IPS DF 6.9 (cell line): ENCODE measurements around the gene TCL1B.
"Not testable (repeated sequence)": the region's sequence is repeated elsewhere in the genome, so short reads cannot be mapped to it uniquely, and the experiment has no call there.

ENCODE experiments used
- DNase-seq: peaks from one replicate; pipeline ENCODE4 v3.0.0-alpha.2; 2013; ENCODE audit warnings: low read depth, low spot score
- H3K27ac ChIP-seq: one replicate; pipeline ENCODE4 v1.5.1; 2013; ENCODE audit warnings: low read length, control low read depth
- H3K27me3 ChIP-seq: 2 replicates; pipeline ENCODE4 v1.6.1; 2013; ENCODE audit warnings: mild to moderate bottlenecking, low read length; ENCODE audit not compliant: control insufficient read depth, insufficient read depth
- H3K36me3 ChIP-seq: 2 replicates; pipeline ENCODE4 v1.6.1; 2013; ENCODE audit warnings: low read length; ENCODE audit not compliant: control insufficient read depth, insufficient read depth
- H3K4me1 ChIP-seq: 2 replicates; pipeline ENCODE4 v1.6.1; 2013; ENCODE audit warnings: low read length; ENCODE audit not compliant: control insufficient read depth, insufficient read depth
- H3K4me3 ChIP-seq: 2 replicates; pipeline ENCODE4 v1.5.1; 2013; ENCODE audit warnings: mild to moderate bottlenecking, low read length
- H3K9me3 ChIP-seq: 2 replicates; pipeline ENCODE4 v1.6.1; 2013; ENCODE audit warnings: low read length, inconsistent platforms; ENCODE audit not compliant: control insufficient read depth, insufficient read depth
- WGBS: extraction: QIAGEN DNeasy Blood & Tissue Kit; methylation state at CpG from one replicate; pipeline ENCODE4 v1.1.7; 2013; ENCODE audit warnings: mixed read lengths, missing lambda C conversion rate; ENCODE audit not compliant: insufficient read length, insufficient coverage; 5-methylcytosine and 5-hydroxymethylcytosine counted together

Gene TCL1B

DNA sequence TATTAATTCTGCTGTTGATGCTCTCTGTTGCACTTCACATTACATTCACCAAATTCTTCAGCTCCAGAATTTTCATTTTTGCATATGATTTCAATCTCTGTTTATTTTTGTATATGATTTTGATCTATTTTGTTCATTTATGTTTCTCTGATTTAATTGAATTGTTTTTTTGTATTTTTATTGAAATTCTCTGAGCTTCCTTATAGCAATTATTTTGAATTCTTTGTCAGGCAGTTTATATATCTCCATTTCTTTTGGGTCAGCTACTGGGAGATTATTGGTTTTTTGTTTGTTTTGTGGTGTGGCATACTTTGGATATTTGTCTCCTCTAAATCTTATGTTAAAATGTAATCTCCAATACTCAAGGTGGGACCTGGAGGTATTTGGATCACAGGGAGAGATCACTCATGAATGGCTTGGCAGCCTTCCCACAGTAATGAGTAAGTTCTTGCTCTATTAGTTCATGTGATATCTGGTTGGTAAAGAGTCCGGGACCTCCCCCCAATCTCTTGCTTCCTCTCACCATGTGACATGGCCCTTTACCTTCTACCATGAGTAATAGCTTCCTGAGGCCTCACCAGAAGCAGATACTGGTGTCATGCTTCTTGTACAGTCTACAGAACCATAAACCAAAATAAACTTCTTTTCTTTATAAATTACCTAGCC is 36.4 kb downstream of the TCL1B start:
- Histone ChIP-seq H3K4me1 (no peaks in the 10 kb centered on the region), H3K9me3 (no peaks in the 10 kb centered on the region)
- no CpG with 5 or more reads among the region's 1 CpG for WGBS

DNA sequence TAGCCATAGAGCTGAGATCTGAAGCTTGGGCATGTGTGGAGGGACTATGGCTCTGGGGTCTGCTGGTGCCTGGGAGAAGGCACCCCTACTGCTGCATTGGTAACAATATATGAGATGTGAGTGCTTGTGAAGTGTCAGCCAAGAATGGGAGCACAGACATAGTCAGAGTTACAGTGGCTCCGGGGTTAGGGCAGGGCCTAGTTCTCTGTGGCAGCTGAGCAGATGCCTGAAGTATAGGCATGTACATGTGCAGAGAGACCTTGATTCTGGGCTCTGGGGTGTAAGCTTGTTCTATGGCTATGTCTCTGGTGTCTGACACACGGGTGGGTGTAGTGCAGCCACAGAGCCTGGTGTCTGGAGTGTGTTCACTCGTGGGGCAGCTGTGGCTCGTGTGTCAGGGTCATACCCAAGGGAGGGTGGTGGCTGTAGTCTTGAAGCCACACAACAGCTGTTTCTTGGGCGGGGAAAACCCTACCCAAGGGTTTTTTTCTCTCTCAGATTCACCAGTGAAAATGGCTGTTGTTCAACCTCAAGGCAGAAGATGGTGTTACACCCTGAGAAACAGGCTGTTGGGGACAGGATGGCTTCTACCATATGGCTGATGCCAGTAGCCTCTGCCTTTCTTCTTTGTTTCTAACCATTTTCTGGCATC is 39.6 kb downstream of the TCL1B start:
- Histone ChIP-seq H3K9me3 (no peaks in the 10 kb centered on the region), H3K4me3 (no peak overlapping the region), H3K27ac (no peak overlapping the region), H3K27me3 (no peaks in the 10 kb centered on the region), H3K36me3 (no peaks in the 10 kb centered on the region), H3K4me1 (no peaks in the 10 kb centered on the region)
- no CpG with 5 or more reads among the region's 5 CpGs for WGBS
- no peak for DNase-seq

More for the DNA sequence above, 36.4 kb downstream of the TCL1B start:
- Histone ChIP-seq H3K36me3 (no peaks in the 10 kb centered on the region), H3K27ac (no peak overlapping the region), H3K4me3 (no peak overlapping the region), H3K27me3 (no peaks in the 10 kb centered on the region)
- no peak for DNase-seq

DNA sequence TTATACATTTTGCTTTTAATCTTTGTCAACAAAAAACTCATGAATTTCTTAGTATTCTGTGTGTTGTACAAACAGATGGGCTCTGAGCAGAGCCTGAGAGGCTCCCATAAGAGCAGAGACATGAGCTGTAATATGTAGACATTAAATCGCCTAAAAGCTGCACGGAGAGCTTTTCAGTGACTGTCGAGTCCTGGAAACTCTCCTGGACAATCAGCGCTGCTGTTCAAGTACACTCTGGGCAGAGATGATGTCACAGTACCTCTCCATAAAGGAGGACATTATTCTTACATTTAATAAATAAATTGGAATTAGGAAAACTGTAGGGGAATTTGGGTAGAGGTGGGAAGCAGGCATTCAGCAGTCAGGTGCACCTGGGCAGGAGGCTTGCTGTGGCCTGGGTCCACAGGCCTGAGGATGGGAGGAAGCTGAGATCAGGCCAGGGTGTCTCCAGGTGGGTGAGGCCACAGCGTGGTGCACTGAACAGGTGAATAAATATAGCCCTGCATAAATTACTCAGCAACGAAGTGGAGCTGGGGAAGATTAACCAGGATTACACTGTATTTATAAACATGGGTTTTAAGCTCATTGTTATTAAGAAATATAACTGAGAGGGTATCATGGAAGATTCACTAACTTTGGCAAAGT is 41.0 kb downstream of the TCL1B start:
- no peaks in the 10 kb centered on the region for H3K9me3 ChIP-seq
- no peaks in the 10 kb centered on the region for H3K4me1 ChIP-seq
- no peak overlapping the region for H3K27ac ChIP-seq
- H3K27me3 ChIP-seq: no peaks in the 10 kb centered on the region
- DNase-seq: no peak
- H3K36me3 ChIP-seq: no peaks in the 10 kb centered on the region
- no peak overlapping the region for H3K4me3 ChIP-seq
- no CpG with 5 or more reads among the region's 6 CpGs for WGBS

DNA sequence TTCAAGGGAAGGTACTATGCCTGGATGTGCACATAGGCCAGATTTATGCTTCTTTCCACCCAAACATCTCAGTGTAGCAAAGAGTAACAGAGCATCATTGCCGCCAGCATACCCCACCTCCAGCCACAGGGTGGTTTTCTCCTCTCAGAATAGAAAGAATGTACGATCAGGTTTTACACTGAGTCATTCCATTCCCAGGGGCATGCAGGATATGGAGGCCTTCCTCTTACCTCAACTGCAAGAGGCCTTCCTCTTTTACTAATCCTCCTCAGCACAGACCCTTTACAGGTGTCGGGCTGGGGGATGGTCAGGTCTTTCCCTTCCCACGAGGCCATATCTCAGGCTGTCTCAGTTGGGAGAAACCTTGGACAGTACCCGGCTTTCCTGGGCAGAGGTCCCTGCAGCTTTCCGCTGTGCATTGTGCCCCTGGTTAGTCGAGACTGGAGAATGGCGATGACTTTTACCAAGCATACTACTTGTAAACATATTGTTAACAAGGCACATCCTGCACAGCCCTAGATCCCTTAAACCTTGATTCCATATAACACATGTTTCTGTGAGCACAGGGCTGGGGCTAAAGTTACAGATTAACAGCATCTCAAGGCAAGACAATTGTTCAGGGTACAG is 43.3 kb downstream of the TCL1B start:
- not testable (repeated sequence) for DNase-seq, H3K4me3 ChIP-seq, H3K9me3 ChIP-seq, H3K36me3 ChIP-seq, H3K27ac ChIP-seq, H3K4me1 ChIP-seq, H3K27me3 ChIP-seq
- WGBS: no CpG with 5 or more reads among the region's 8 CpGs

DNA sequence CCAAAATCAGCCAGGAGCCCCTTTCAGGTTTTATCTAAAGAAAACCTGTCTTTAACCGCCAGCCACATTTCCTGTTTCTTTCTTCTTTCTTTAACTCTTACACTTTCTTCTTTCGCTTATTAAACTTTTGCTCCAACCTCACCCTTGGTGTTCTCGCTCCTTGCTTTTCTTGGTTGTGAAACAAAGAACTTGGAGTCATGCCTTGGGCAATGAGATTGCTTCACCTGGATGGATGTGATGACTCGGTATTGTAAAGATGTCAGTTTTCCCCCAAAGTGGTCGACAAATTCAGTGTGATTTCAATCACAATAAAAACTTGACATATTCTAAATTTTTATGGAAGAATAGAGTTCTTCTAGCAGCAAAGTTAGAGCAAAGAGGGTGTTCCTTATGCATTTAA is 43.9 kb downstream of the TCL1B start:
- 100% methylated on average over 3 of the region's 5 CpGs for WGBS

DNA sequence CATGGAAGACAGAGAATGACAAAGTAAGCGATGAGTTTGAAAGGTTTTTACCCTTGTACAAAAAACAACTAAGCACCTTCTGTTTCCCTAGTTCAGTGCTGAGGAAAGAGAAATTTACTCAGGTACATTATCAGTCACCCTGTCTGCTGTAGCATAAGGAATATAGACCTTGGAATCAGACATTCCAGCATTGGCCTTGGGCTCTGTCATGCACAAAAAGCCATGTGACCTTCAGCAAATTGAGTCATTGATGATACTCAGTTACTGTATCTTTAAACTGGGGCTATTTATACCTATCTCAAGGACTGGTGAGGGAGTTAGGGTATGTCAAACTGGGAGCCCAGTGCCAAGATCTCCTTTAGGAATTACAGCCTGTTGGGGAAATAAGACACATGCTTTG is 47.0 kb downstream of the TCL1B start:
- DNase-seq: no peak
- Histone ChIP-seq H3K9me3 (no peaks in the 10 kb centered on the region), H3K27me3 (no peaks in the 10 kb centered on the region), H3K4me3 (no peak overlapping the region), H3K36me3 (no peaks in the 10 kb centered on the region), H3K27ac (no peak overlapping the region), H3K4me1 (no peaks in the 10 kb centered on the region)
- no CpG with 5 or more reads among the region's 1 CpG for WGBS

More for the DNA sequence above, 43.9 kb downstream of the TCL1B start:
- Histone ChIP-seq H3K36me3 (no peaks in the 10 kb centered on the region), H3K4me1 (no peaks in the 10 kb centered on the region), H3K4me3 (no peak overlapping the region), H3K27me3 (no peaks in the 10 kb centered on the region), H3K9me3 (no peaks in the 10 kb centered on the region), H3K27ac (no peak overlapping the region)
- no peak for DNase-seq

DNA sequence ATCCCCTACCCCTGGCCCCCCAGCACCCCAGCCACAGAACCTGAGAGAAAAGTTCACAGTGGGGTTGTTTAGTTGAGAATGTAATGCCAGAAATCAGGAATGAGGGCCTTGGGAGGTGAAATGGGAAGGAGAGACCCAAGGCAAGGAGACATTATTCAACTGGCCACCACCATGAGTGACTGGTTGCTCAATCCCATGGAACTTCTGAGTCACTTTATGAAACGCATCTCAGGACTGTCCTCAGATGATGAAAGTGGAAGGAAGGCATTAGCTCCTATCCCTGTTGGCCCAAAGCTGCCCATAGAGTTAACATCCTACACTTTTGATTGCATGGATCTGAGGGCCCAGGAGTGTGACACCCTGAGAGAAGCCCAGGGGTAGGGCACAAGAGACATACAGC is 53.1 kb downstream of the TCL1B start:
- no peak overlapping the region for H3K27ac ChIP-seq
- H3K4me1 ChIP-seq: no peaks in the 10 kb centered on the region
- DNase-seq: no peak
- H3K9me3 ChIP-seq: no peaks in the 10 kb centered on the region
- no peaks in the 10 kb centered on the region for H3K36me3 ChIP-seq
- no CpG with 5 or more reads among the region's 1 CpG for WGBS
- H3K4me3 ChIP-seq: no peak overlapping the region
- no peaks in the 10 kb centered on the region for H3K27me3 ChIP-seq

DNA sequence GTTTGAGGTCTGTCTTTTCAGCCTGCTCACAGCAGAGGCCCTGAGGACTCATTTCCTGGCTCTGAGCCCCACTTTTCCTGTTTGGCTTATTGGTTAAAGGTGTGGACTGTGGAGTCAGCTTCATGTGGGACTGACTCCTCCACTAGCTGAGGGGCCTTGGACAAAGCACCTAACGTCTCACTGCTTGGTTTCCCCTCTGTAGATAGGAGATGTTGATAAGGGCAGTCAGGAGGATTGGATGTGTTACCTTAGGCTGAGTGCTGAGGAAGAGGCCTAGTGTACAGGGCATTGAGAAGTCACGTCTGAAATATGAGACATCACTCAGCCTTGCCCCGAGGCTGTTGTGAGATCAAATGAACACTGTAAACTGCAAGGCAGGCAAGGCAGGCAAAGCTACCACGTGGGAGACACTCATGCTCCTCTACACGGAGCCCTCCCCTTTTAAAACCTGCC is 54.8 kb downstream of the TCL1B start:
- Histone ChIP-seq H3K4me1 (no peaks in the 10 kb centered on the region), H3K27me3 (no peaks in the 10 kb centered on the region), H3K36me3 (no peaks in the 10 kb centered on the region), H3K9me3 (no peaks in the 10 kb centered on the region), H3K4me3 (no peak overlapping the region), H3K27ac (no peak overlapping the region)
- WGBS: no CpG with 5 or more reads among the region's 5 CpGs
- no peak for DNase-seq

DNA sequence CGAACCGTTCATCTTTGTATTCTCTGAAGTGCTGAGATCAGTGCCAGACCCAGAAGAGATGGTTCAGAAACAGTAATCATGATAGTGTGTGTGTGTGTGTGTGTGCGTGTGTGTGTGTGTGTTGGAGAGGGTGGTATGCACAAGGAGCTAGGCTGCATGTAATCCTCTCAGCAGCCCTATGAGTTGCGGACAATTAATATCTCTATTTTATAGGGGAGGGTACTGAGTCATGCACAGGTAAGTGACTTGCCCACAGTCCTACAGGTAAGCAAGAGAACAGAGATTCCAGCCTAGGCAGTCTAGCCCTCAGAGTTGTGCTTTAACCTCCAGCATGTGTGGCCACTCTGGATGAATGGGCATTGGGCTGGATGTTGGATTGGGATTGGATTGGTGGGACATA is 55.6 kb downstream of the TCL1B start:
- no CpG with 5 or more reads among the region's 4 CpGs for WGBS
- no peaks in the 10 kb centered on the region for H3K4me1 ChIP-seq

More for the DNA sequence above, 55.6 kb downstream of the TCL1B start:
- DNase-seq: no peak
- no peaks in the 10 kb centered on the region for H3K9me3 ChIP-seq
- H3K4me3 ChIP-seq: no peak overlapping the region
- no peaks in the 10 kb centered on the region for H3K27me3 ChIP-seq
- H3K27ac ChIP-seq: no peak overlapping the region
- H3K36me3 ChIP-seq: no peaks in the 10 kb centered on the region
